GM18502 (cell line): Measurements from ENCODE around the gene MPZ.
"Not testable (repeated sequence)": the region's sequence is repeated elsewhere in the genome, so short reads cannot be mapped to it uniquely, and the experiment has no call there.

ENCODE experiments used
- ATAC-seq: cut with Tn5 transposase; IDR thresholded peaks from one replicate; pipeline ENCODE4 v1.9.1; 2021; ENCODE audit warnings: mild to moderate bottlenecking; ENCODE audit not compliant: unreplicated experiment, poor library complexity

The MPZ gene

DNA sequence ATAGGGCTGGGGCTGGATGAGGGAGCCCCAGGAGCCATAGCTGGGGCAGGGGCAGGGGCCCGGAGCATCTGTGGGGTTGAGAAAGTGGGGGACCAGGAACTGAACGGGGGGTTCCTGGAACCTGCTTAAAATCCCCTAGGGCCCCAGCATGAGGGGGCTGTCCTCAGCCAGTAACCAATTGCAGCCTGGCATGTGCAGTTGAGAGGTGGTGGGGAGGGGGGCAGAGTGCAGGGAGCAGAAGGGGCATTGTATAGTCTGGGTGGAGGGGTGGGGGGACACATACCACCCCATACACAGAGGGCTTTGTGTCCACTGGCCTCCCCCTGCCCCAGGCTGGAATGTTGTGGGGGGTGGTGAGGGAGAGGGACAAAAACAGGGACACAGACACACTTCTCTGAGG lies at the start of gene MPZ:
Gene MPZ, minus strand, starts transcription at position 101 of the 400 bp plus-strand sequence. Its CDS starts 63 bp downstream, at position 38.
- no peak for ATAC-seq

DNA sequence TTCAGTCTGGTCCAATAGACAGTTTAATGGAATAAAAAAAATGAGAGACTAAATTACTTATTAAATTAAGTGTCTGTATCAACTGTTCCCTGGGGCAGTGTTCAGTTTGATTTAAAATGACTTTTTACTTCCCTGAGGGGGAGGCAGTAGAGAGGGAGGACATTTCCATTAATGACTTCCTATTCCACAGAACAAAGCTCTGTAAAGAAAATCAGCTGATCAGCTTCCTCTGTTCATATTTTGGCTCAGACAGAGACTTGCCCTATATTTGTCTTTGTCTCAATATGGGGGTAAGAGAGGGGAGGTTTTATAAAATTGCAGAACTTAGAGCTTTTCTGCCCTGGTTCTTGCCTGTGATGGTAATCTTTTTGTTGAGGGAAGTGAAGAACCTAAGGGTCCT lies 49.5 kb upstream of the MPZ start:
- ATAC-seq: no peak

DNA sequence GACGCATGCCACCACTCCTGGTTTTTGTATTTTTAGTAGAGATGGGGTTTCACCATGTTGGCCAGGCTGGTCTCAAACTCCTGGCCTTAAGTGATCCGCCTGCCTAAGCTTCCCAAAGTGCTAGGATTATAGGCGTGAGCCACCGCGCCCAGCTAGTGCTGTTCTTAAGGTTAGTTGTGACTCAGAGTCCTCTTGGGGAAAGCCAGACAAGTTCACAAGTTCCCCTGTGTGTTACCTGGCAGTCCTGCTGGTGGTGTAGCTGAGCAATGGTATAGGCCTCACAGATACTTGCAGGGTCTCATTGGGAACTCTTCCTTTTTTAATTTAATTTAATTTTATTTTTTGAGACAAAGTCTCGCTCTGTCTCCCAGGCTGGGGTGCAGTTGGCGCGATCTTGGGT lies 47.3 kb upstream of the MPZ start:
- no peak for ATAC-seq

DNA sequence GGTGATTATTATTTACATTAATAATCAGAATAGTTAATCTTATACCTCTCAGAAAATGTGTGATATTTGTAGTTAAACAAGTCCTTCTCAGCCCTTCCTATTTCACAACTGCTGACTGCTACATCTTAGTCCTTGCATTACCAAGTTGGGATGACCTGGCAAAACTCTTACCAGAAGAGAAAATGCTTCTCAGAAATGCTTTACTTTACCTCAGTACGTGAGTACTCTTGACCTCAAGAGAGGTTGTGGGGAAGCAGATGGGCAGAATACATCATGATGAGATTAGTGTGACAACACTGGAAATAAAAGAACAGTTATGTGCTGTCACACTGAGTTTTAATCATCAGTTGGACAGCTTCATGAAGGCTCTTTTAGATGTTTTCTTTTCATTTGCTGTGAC lies 41.7 kb upstream of the MPZ start:
- ATAC-seq: no peak

DNA sequence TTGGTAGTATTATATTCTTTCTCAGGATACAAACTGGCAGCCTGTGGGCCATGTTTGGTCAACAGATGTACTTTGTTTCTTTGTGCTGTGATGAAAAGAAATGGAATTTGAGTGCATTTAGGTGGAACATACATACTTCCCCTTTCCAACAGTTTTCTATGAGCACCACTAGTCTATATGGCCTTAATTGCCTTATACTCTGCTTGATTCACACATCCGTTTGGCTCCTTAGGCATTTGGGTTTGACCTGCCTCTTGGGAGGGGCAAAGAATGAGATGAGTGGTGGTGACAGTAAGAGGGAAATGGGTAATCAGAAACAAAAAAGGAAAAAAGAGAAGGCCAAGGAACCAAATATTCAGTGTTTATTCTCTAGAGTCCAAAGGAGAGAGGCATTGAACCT lies 40.9 kb upstream of the MPZ start:
- no peak for ATAC-seq

DNA sequence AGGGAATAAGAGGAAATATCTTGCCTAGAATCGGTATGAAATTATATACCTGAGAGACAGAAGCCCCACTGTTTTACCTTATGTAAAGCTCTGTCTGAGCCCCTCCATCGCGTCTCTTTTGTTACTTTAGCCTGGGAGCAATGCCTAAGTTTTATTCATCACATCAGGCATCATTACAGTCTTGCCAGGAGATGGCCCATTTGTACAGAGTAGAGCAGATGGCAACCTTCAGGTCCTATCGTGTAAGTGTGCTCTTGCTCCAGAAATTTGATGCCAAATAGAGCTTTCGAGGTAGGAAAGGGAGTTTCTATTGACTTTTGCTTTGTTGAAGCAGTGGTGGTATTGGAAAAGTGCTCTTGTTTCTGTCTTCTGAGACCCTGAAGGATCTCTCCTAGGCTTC lies 33.1 kb upstream of the MPZ start:
- ATAC-seq: no peak

DNA sequence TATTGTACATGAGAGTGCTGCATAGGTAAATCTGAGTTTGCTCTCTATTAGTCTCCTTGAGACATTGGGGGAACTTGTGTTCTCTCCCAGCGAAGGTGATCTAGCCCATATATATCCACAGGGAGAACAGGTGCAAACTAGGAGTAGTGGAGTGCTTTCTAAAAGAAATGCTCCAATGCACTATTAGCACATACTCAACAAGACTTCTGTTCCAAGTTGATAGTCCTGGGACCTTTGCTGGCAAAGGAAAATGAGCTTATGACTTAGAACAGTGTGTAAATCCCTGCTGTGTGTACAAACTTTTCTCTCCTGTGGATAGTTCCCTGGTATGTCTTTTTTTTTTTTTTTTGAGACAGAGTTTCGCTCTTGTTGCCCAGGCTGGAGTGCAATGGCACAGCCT lies 32.4 kb upstream of the MPZ start:
- ATAC-seq: no peak

DNA sequence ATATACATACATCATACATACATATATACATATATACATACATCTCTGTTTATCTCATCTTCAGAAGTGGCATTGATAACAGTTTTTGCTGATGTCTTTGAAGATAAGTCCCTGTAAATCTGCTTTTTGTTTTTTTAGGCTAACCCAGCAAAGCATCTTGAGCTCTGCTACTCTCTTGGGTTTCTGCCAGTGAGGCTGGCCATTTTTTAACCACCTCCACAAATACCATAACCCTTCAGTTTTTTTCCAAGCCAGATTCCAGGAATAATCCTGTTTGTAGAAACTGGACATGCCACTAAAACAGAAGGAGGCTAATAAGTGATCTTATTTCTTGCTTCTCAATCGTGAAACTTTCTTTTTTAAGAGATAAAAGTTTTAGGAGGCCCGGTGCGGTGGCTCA lies 26.0 kb upstream of the MPZ start:
- no peak for ATAC-seq

DNA sequence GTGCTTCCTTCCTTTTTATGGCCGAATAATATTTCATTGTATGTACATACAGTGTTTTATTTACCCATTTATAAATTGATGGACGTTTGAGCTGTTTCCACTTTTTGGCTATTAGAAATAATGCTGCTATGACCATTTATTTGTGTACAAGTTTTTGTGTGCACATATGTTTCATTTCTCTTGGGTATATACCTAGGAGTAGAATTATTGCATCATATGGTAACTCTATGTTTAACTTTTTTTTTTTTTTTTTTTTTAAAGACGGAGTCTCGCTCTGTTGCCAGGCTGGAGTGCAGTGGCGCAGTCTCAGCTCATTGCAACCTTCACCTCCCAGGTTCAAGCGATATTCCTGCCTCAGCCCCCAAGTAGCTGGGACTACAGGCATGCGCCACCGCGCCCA lies 23.4 kb upstream of the MPZ start:
- ATAC-seq: no peak

DNA sequence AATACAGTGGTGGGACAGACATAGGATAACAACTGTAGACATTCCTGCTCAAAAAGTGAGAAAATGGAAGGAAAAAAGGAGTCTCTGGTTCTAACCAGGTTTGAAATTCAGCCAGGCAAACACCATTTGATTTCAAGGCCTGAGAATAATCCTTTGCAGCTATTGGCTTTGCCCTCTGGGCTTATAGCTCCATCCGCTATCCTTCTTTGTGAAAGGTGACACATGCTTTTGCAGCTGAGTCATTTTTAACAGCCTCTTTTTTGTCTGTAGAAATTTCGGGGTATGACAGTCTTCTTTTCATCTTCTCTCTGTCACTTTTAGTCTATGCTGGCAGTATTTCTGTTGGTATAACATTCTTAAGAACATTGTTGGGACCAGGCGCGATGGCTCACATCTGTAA lies 20.6 kb upstream of the MPZ start:
- no peak for ATAC-seq

DNA sequence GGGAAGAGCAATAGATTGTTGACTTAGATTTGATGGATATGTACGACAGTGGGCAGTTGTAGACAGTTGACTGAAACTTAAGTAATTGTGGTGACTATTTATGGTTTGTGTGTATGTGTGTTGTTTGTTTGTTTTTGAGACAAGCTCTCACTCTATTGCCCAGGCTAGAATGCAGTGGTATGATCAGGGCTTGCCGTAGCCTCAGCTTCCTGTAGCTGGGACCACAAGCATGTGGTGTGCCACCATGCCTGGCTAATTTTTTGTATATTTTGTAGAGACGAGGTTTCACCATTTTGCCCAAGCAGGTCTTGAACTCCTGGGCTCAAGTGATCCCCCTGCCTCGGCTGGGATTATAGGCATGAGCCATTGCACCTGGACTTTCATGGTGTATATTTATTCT lies 14.3 kb upstream of the MPZ start:
- no peak for ATAC-seq

DNA sequence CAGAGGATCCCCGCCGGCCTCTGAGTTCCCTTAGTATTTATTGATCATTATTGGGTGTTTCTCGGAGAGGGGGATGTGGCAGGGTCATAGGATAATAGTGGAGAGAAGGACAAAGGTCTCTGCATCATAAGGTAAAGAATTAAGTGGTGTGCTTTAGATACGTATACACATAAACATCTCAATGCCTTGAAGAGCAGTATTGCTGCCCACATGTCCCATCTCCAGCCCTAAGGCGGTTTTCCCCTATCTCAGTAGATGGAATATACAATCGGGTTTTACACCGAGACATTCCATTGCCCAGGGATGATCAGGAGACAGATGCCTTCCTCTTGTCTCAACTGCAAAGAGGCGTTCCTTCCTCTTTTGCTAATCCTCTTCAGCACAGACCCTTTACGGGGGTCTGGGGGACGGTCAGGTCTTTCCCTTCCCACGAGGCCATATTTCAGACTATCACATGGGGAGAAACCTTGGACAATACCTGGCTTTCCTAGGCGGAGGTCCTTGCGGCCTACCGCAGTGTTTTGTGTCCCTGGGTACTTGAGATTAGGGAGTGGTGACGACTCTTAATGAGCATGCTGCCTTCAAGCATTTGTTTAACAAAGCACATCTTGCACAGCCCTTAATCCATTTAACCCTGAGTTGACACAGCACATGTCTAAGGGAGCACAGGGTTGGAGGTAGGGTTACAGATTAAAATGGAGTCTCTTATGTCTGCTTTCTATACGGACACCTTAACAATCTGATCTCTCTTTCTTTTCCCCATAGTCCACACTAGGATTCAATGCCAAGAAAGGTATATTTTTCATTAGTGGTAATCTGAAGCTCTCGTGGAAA lies 6.3 kb upstream of the MPZ start:
- ATAC-seq: not testable (repeated sequence)

DNA sequence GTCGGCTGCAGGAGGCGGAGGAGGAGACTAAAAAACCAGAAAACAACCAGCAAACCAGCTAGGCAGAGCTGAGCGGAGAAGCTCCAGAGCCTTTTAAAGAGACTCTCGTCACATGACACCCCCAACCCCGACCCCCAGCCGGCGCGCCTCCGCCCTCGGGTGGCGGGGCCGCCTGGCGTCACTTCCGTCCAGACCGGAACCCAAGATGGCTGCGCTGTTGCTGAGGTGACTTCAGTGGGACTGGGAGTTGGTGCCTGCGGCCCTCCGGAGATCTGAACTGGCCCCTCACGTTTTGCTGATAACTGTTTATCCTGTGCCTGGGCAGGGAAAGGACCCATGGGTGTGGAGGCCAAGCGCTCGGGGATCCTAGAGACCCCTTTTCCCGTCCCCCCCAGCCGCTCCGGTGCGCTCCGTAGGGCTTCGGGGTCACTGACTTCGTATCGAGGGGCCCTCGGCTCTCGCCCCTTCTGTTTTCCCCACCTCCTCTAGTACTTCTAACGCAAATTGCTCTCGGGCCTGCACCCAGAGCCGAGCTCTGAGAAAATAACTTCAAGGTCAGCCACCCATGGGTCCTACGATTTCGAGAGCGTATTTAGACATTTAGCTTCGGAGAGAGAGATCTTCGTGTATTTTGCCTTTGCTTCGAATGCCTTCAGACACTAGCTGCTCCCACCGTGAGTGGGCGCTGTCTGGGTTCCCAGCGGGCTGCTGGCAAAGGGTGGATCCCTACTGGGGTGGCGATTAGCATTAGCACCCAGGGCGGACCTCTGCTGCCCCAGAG lies 4.6 kb upstream of the MPZ start, which contains the start of gene SDHC:
Gene SDHC, plus strand, starts transcription at position 181 of the 781 bp plus-strand sequence. Its CDS starts 25 bp downstream, at position 206.
- peak; percentile 96 for ATAC-seq

DNA sequence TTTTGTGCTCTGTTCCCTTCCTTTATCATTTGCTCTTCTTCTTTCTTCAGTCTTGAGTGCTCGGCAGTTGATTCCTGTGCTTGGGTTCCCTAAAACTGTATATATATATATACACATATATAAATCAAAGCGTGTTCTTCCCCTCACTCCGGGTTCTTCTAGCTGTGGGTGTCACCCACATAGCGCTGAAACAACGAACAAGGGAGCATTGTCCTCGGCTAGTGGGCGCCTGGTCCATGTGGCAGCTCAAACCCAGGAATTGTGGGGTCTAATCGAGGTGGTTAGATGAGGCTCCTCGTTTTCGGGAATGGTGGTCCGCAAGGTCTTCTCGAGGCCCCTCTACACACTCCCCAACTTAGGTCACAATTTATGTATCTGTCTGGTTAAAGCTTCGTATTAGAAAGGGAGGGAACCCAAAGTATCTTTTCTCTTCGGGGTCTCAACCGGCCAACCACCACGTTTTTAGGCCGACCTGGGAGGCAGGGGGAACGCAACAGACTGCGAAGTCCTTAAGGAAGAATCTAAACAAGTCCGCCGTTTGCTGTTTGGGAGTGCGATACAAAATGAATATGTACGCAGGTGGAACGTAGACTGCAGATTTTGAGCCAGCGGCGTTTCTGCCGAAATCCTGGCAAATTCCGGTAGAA lies 3.9 kb upstream of the MPZ start:
- ATAC-seq: peak; percentile 11

DNA sequence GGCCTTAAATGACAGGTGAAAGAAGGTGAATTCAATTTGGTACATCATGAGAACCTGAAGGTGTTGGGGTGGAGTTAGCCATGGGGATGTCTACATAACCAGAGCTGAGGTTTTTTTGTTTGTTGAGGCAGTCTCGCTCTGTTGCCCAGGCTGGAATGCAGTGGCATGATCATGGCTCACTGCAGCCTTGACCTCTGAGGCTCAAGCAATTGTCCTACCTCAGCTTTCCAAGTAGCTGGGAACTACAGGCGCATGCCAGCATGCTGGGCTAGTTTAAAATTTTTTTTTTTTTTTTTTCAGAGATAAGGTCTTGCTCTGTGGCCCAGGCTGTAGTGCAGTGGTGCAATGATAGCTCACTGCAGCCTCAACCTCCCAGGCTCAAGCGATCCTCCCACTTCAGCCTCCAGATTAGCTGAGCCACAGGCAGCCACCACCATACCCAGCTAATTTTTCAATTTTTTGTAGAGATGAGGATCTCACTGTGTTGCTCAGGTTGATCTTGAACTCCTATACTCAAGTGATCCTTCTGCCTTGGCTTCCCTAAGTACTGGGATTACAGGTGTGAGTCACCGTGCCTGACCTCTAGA lies 1.9 kb upstream of the MPZ start:
- no peak for ATAC-seq

DNA sequence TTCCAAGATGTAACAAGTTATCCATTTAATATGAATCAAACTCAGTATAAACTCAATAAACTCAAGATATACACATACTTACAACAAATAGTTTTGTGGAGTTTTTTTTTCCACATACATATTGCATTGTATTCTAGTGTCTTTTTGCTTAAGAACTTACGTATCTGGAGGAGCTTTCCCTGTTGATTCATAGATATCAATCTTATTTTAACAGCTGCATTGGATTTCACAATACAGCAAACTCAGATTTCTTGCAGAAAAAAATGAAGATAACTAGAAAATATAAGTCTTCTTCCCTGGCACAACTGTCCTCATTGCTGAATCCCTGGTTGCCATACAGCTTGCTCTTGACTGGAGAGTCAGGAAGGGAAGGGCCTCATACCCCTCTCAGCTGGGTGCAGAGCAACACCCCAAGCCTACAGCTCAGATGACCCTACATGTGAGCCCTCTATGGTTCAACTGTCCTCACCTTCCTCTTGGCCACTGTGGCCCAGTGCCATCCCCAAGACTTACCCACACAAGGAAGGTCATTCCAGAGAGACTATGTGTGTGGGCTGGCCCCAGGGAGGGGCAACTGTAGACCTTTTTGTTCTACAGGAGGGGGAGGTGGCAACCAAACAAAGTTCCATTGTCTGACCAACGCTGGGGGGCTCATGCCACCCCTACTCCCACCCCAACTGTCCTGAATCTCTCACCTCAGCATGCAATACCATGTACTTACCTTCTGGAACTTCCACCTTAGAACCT lies 1.7 kb downstream of the MPZ start:
- ATAC-seq: no peak

DNA sequence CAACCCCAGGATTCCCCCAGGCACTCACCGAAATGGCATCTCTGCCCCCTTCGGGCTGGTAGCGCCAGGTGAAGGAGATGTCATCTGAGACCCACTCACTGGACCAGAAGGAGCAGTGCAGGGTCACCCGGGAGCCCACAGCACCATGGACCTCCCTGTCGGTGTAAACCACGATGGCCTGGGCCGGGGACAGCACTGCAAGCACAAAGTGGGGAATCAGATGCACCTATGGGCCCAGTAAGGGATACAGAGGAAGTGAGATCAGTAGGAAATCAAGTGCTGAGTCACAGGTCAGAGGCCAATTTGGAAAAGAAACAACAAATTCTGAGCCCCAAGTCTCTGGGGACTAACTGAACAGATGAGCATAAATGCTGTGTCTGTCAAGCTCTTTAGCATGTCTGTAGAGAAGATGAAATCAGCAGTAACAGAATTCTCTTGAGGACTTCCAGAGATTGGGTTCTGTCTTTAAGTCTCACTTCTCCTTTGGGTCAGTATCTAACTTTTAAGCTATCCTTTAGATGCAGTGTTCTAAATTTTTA lies 2.5 kb downstream of the MPZ start:
- no peak for ATAC-seq

DNA sequence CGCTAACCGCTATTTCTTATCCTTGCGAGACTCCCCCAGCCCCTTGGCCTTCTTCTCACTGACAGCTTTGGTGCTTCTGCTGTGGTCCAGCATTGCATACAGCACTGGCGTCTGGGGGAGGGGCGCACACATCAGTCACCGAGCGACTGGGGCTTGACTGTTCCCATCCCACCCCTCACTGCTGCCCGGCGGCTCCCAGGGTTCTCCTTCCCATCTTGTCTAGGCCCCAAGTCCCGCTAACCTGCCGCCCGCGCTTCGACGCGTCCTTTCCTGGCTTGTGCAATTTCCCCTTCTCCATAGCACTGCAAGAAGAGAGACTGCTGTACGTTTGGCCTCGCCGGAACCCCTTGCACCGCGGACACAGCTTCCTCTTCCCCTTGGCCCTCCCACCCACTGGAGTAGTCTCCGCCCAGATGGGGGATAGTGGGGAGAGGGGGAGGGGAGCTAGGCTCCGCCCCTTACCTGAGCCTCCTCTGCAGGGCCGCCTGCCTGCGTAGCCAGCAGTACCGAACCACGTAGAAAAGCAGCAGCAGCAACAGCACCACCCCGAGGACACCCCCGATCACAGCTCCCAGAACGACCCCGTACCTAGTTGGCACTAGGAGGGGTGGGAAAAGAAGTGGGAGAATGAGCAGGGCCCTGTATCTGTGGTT lies 3.8 kb downstream of the MPZ start:
- peak; percentile 80 for ATAC-seq
